Endothelial cell of hepatic sinusoid (primary cell): ENCODE measurements around the gene ITGA7.

Experiments used
- in situ Hi-C: cut with HindIII; loops from 2 replicates; pipeline ENCODE4 v1.10.0; 2017; ENCODE audit warnings: low sequenced_read_pairs

ITGA7 gene

GRCh38 chr12:55703901-55704761, 3.6 kb downstream of the ITGA7 start:
- in situ Hi-C loops: no loop called here

- in situ Hi-C loops: no loop called here
These were observed 4.4 kb downstream of the ITGA7 start for GRCh38 chr12:55703288-55703687.

GRCh38 chr12:55702861-55703260, 4.8 kb downstream of the ITGA7 start:
- in situ Hi-C loops: no loop called here

GRCh38 chr12:55700255-55701018, 7.3 kb downstream of the ITGA7 start:
- in situ Hi-C loops: no loop called here

- in situ Hi-C loops: loop anchor here (5.0 kb wide), 1 partner anchor 72 kb away; no protein-coding TSS in a partner anchor
These were observed 8.1 kb downstream of the ITGA7 start for GRCh38 chr12:55699471-55700055.

- in situ Hi-C loops: loop anchor here (5.0 kb wide), 1 partner anchor 72 kb away; no protein-coding TSS in a partner anchor
These were observed 8.7 kb downstream of the ITGA7 start for GRCh38 chr12:55698965-55699364.

- in situ Hi-C loops: loop anchor here (5.0 kb wide), 1 partner anchor 71 kb away; no protein-coding TSS in a partner anchor
These were observed 9.3 kb downstream of the ITGA7 start for GRCh38 chr12:55698241-55698955.

GRCh38 chr12:55697686-55698085, 10.0 kb downstream of the ITGA7 start:
- in situ Hi-C loops: loop anchor here (5.0 kb wide), 1 partner anchor 70 kb away; no protein-coding TSS in a partner anchor

GRCh38 chr12:55696796-55697462, 10.8 kb downstream of the ITGA7 start:
- in situ Hi-C loops: loop anchor here (5.0 kb wide), 1 partner anchor 70 kb away; no protein-coding TSS in a partner anchor

- in situ Hi-C loops: loop anchor here (5.0 kb wide), 1 partner anchor 69 kb away; no protein-coding TSS in a partner anchor
These were observed 11.6 kb downstream of the ITGA7 start for GRCh38 chr12:55696141-55696540.

- in situ Hi-C loops: loop anchor here (5.0 kb wide), 1 partner anchor 68 kb away; no protein-coding TSS in a partner anchor
These were observed 12.4 kb downstream of the ITGA7 start for GRCh38 chr12:55695349-55695748.

GRCh38 chr12:55694651-55695050, 13.1 kb downstream of the ITGA7 start:
- in situ Hi-C loops: loop anchor here (5.0 kb wide), 1 partner anchor 67 kb away; no protein-coding TSS in a partner anchor

- in situ Hi-C loops: no loop called here
These were observed 13.6 kb downstream of the ITGA7 start for GRCh38 chr12:55694188-55694515.

GRCh38 chr12:55693323-55694187, 14.1 kb downstream of the ITGA7 start:
- in situ Hi-C loops: no loop called here

- in situ Hi-C loops: no loop called here
These were observed 14.9 kb downstream of the ITGA7 start for GRCh38 chr12:55692631-55693322.

GRCh38 chr12:55688716-55689655, 18.7 kb downstream of the ITGA7 start:
- in situ Hi-C loops: no loop called here

GRCh38 chr12:55687746-55688145, 20.0 kb downstream of the ITGA7 start:
- in situ Hi-C loops: no loop called here
